Progenitor cell of endocrine pancreas (in vitro differentiated cells): ENCODE results near the gene CHCHD3. TPM values are rescaled to one million over a fixed set of nuclear protein-coding genes. Genes with fewer than 3 reads are reported as not detected.

Source experiments
- DNase-seq: peaks from one replicate; pipeline ENCODE4 v3.0.0; 2021; ENCODE audit warnings: low spot score; ENCODE audit not compliant: unreplicated experiment
- H3K27ac Mint-ChIP-seq: 2 replicates; pipeline ENCODE4 v1.8.0; 2021; ENCODE audit warnings: mild to moderate bottlenecking, moderate library complexity, mixed read lengths
- H3K27me3 Mint-ChIP-seq: 2 replicates; pipeline ENCODE4 v1.8.0; 2021; ENCODE audit warnings: mixed read lengths
- H3K36me3 Mint-ChIP-seq: 2 replicates; pipeline ENCODE4 v1.8.0; 2022; ENCODE audit warnings: mixed read lengths; ENCODE audit not compliant: insufficient read depth
- H3K4me1 Mint-ChIP-seq: 2 replicates; pipeline ENCODE4 v1.8.0; 2021; ENCODE audit warnings: low read depth, mixed read lengths
- H3K4me3 Mint-ChIP-seq: 2 replicates; pipeline ENCODE4 v1.8.0; 2021; ENCODE audit warnings: low read depth, mild to moderate bottlenecking, moderate library complexity, mixed read lengths
- H3K9me3 Mint-ChIP-seq: 2 replicates; pipeline ENCODE4 v1.8.0; 2021; ENCODE audit warnings: low read depth, mixed read lengths
- CTCF ChIP-seq: fragments of 200-600 bp; sonication (generic); IDR thresholded peaks from one replicate; pipeline ENCODE4 v1.5.0; 2021; ENCODE audit warnings: antibody characterized with exemption, mild to moderate bottlenecking; ENCODE audit not compliant: unreplicated experiment
- total RNA-seq: library from RNA; stranded (reverse); gene quantifications from 2 replicates; pipeline ENCODE4 v1.2.1, GENCODE V29; 2021

CHCHD3 gene
- total RNA-seq, 1 donor from 2014 or later: 67.3 TPM

GRCh38 chr7:132965951-132966350 is 115.9 kb downstream of the CHCHD3 start:
- H3K4me1 Mint-ChIP-seq: peaks cover 16% of the 10 kb centered on the region

GRCh38 chr7:132964876-132965275 is 117.0 kb downstream of the CHCHD3 start:
- H3K27ac Mint-ChIP-seq: no peak overlapping the region
- H3K27me3 Mint-ChIP-seq: no peaks in the 10 kb centered on the region
- H3K9me3 Mint-ChIP-seq: no peaks in the 10 kb centered on the region
- H3K4me1 Mint-ChIP-seq: peaks cover 14% of the 10 kb centered on the region
- H3K36me3 Mint-ChIP-seq: peaks cover 4% of the 10 kb centered on the region
- DNase-seq: no peak
- H3K4me3 Mint-ChIP-seq: no peak overlapping the region
- TF ChIP-seq CTCF: no peak

More at GRCh38 chr7:132965951-132966350, 115.9 kb downstream of the CHCHD3 start:
- no peak for DNase-seq
- H3K4me3 Mint-ChIP-seq: no peak overlapping the region
- peaks cover 4% of the 10 kb centered on the region for H3K36me3 Mint-ChIP-seq
- no peak overlapping the region for H3K27ac Mint-ChIP-seq
- TF ChIP-seq CTCF: no peak
- H3K9me3 Mint-ChIP-seq: no peaks in the 10 kb centered on the region
- no peaks in the 10 kb centered on the region for H3K27me3 Mint-ChIP-seq

GRCh38 chr7:132959891-132960290 is 122.0 kb downstream of the CHCHD3 start:
- no peak overlapping the region for H3K27ac Mint-ChIP-seq
- H3K4me1 Mint-ChIP-seq: peaks cover 2% of the 10 kb centered on the region
- no peaks in the 10 kb centered on the region for H3K27me3 Mint-ChIP-seq
- peaks cover 4% of the 10 kb centered on the region for H3K36me3 Mint-ChIP-seq
- no peak for TF ChIP-seq CTCF
- no peak overlapping the region for H3K4me3 Mint-ChIP-seq
- no peaks in the 10 kb centered on the region for H3K9me3 Mint-ChIP-seq
- no peak for DNase-seq

- H3K4me1 Mint-ChIP-seq: peaks cover 4% of the 10 kb centered on the region
- H3K9me3 Mint-ChIP-seq: no peaks in the 10 kb centered on the region
- no peaks in the 10 kb centered on the region for H3K27me3 Mint-ChIP-seq
- DNase-seq: no peak
- no peak for TF ChIP-seq CTCF
- H3K36me3 Mint-ChIP-seq: peaks cover 5% of the 10 kb centered on the region
- no peak overlapping the region for H3K27ac Mint-ChIP-seq
- H3K4me3 Mint-ChIP-seq: no peak overlapping the region
Observed at GRCh38 chr7:132956556-132956955, 125.3 kb downstream of the CHCHD3 start.

GRCh38 chr7:132953468-132953867 is 128.4 kb downstream of the CHCHD3 start:
- H3K4me1 Mint-ChIP-seq: peaks cover 2% of the 10 kb centered on the region
- H3K27me3 Mint-ChIP-seq: no peaks in the 10 kb centered on the region
- peaks cover 5% of the 10 kb centered on the region for H3K36me3 Mint-ChIP-seq
- H3K4me3 Mint-ChIP-seq: no peak overlapping the region
- no peak overlapping the region for H3K27ac Mint-ChIP-seq
- no peak for TF ChIP-seq CTCF
- no peaks in the 10 kb centered on the region for H3K9me3 Mint-ChIP-seq
- DNase-seq: no peak
